HepG2 (cell line): ENCODE measurements around the gene DOK4. TPM values are rescaled to one million over a fixed set of nuclear protein-coding genes. Genes with fewer than 3 reads are reported as not detected.

ENCODE experiments used
- CENPX ChIP-seq: sonication (generic); formaldehyde crosslinking; IDR thresholded peaks from 2 replicates; pipeline ENCODE4 v1.9.0; 2021; ENCODE audit warnings: mild to moderate bottlenecking, missing genetic modification reagents, moderate library complexity
- CREM ChIP-seq, 2 experiments: sonication (generic) in 1 of 2; formaldehyde crosslinking in 1 of 2; IDR thresholded peaks; 2 replicates each; pipeline versions ENCODE4 v1.4.0 to v1.6.1; 2016 to 2020; ENCODE audit warnings: antibody characterized with exemption in 1 of 2, mild to moderate bottlenecking in 1 of 2, missing genetic modification reagents in 1 of 2
- FLYWCH1 ChIP-seq: sonication (generic); formaldehyde crosslinking; IDR thresholded peaks from 2 replicates; pipeline ENCODE4 v1.8.1; 2023; ENCODE audit warnings: mild to moderate bottlenecking, missing genetic modification reagents
- FOXA1 ChIP-seq, 2 experiments: fragments of 450-650 bp in 1 of 2; sonication (generic) in 1 of 2; formaldehyde crosslinking in 1 of 2; IDR thresholded peaks; 2 replicates each; pipeline versions ENCODE4 v1.4.0 to v1.6.1; 2016 to 2020; ENCODE audit warnings: missing genetic modification reagents in 1 of 2
- FOXO1 ChIP-seq: sonication (generic); formaldehyde crosslinking; IDR thresholded peaks from 2 replicates; pipeline ENCODE4 v1.4.0; 2020; ENCODE audit warnings: missing genetic modification reagents
- ISX ChIP-seq: sonication (generic); formaldehyde crosslinking; conservative IDR thresholded peaks from 2 replicates; pipeline ENCODE4 v1.5.0; 2020; ENCODE audit warnings: missing genetic modification reagents
- KDM1A ChIP-seq: IDR thresholded peaks from 2 replicates; pipeline ENCODE4 v1.6.1; 2016; ENCODE audit warnings: missing compliant biosample characterization
- KLF15 ChIP-seq: sonication (generic); formaldehyde crosslinking; IDR thresholded peaks from 2 replicates; pipeline ENCODE4 v1.8.1; 2023; ENCODE audit warnings: borderline replicate concordance, mild to moderate bottlenecking, inconsistent platforms, missing genetic modification reagents, mixed read lengths
- MIER3 ChIP-seq: IDR thresholded peaks from 2 replicates; pipeline ENCODE4 v1.6.1; 2016; ENCODE audit warnings: missing compliant biosample characterization, borderline replicate concordance
- MXI1 ChIP-seq: IDR thresholded peaks from 3 replicates; pipeline ENCODE4 v1.6.1; 2012; ENCODE audit warnings: low read depth, low read length, inconsistent platforms, borderline replicate concordance
- MYC ChIP-seq: sonication (generic); formaldehyde crosslinking; IDR thresholded peaks from 2 replicates; pipeline ENCODE4 v1.9.0; 2021; ENCODE audit warnings: missing genetic modification reagents, borderline replicate concordance
- NFKB2 ChIP-seq: sonication (generic); formaldehyde crosslinking; IDR thresholded peaks from 2 replicates; pipeline ENCODE4 v1.4.0; 2020; ENCODE audit warnings: missing genetic modification reagents, borderline replicate concordance
- NRL ChIP-seq: sonication (generic); formaldehyde crosslinking; IDR thresholded peaks from 2 replicates; pipeline ENCODE4 v1.5.0; 2020; ENCODE audit warnings: missing genetic modification reagents, mild to moderate bottlenecking, moderate library complexity, borderline replicate concordance
- SMARCE1 ChIP-seq: fragments of 450-650 bp; IDR thresholded peaks from 2 replicates; pipeline ENCODE4 v1.6.1; 2017; ENCODE audit warnings: borderline replicate concordance
- SP2 ChIP-seq: sonication (generic); formaldehyde crosslinking; IDR thresholded peaks from 2 replicates; pipeline ENCODE4 v1.5.1; 2020; ENCODE audit warnings: mild to moderate bottlenecking, missing genetic modification reagents
- YY1 ChIP-seq: IDR thresholded peaks from 2 replicates; pipeline ENCODE4 v1.6.1; 2011; ENCODE audit warnings: low read length, low read depth, moderate library complexity, mild to moderate bottlenecking; ENCODE audit not compliant: insufficient read depth, insufficient replicate concordance
- ZNF225 ChIP-seq: sonication (generic); formaldehyde crosslinking; IDR thresholded peaks from 2 replicates; pipeline ENCODE4 v1.4.0; 2020; ENCODE audit warnings: mild to moderate bottlenecking, missing genetic modification reagents
- ZNF33A ChIP-seq: sonication (generic); formaldehyde crosslinking; IDR thresholded peaks from 2 replicates; pipeline ENCODE4 v1.5.1; 2020; ENCODE audit warnings: missing genetic modification reagents, mild to moderate bottlenecking, moderate library complexity, borderline replicate concordance
- ZNF558 ChIP-seq: sonication (generic); formaldehyde crosslinking; IDR thresholded peaks from 2 replicates; pipeline ENCODE4 v1.9.0; 2022; ENCODE audit warnings: mild to moderate bottlenecking, missing genetic modification reagents, borderline replicate concordance
- ZNF576 ChIP-seq: sonication (generic); formaldehyde crosslinking; IDR thresholded peaks from 2 replicates; pipeline ENCODE4 v1.4.0; 2020; ENCODE audit warnings: mild to moderate bottlenecking, missing genetic modification reagents
- ZNF883 ChIP-seq: sonication (generic); formaldehyde crosslinking; IDR thresholded peaks from 2 replicates; pipeline ENCODE4 v1.5.1; 2020; ENCODE audit warnings: mild to moderate bottlenecking, missing genetic modification reagents; ENCODE audit errors: not compliant biosample characterization
- ZSCAN9 ChIP-seq: IDR thresholded peaks from 2 replicates; pipeline ENCODE4 v1.6.1; 2016; ENCODE audit warnings: borderline replicate concordance
- polyA plus RNA-seq, 8 experiments: library from polyadenylated mRNA; depleted of rRNA in 3 of 8; stranded (reverse) in 7 of 8; unstranded in 1 of 8; fragments of >200 nt; fragmentation: Illumina TruSeq in 4 of 8; extraction: Trizol in 4 of 8; gene quantifications; 2 replicates each; pipeline versions ENCODE4 v1.2.1 to v1.2.3, GENCODE V29; 2011 to 2016; ENCODE audit warnings: low read depth in 4 of 8, missing spikeins in 1 of 8, mixed read lengths in 1 of 8; ENCODE audit not compliant: insufficient read depth in 1 of 8
- total RNA-seq, 5 experiments: library from RNA; depleted of rRNA; stranded (reverse); fragments of >200 nt; fragmentation: Illumina TruSeq; extraction: Trizol; gene quantifications; 2 replicates each; pipeline ENCODE4 v1.2.3, GENCODE V29; 2016; ENCODE audit warnings: low read depth in 1 of 5
- TF ChIP-seq, protein P1 (sequence below): sonication (generic); formaldehyde crosslinking; IDR thresholded peaks from 2 replicates; pipeline ENCODE4 v1.5.1; 2020; ENCODE audit warnings: missing genetic modification reagents, mild to moderate bottlenecking, borderline replicate concordance
- TF ChIP-seq, protein P2 (sequence below): IDR thresholded peaks from 2 replicates; pipeline ENCODE4 v1.6.1; 2016; ENCODE audit warnings: control low read depth
- TF ChIP-seq, protein P3 (sequence below): sonication (generic); formaldehyde crosslinking; IDR thresholded peaks from 2 replicates; pipeline ENCODE4 v1.4.0; 2020; ENCODE audit warnings: missing genetic modification reagents

Gene DOK4
- total and polyA plus RNA-seq, 2 of the 13 experiments (the other 11 are each of a cell fraction or from before 2014, with no cell fraction given) = 52.7 to 70.0 TPM

- TF ChIP-seq, protein P1, sequence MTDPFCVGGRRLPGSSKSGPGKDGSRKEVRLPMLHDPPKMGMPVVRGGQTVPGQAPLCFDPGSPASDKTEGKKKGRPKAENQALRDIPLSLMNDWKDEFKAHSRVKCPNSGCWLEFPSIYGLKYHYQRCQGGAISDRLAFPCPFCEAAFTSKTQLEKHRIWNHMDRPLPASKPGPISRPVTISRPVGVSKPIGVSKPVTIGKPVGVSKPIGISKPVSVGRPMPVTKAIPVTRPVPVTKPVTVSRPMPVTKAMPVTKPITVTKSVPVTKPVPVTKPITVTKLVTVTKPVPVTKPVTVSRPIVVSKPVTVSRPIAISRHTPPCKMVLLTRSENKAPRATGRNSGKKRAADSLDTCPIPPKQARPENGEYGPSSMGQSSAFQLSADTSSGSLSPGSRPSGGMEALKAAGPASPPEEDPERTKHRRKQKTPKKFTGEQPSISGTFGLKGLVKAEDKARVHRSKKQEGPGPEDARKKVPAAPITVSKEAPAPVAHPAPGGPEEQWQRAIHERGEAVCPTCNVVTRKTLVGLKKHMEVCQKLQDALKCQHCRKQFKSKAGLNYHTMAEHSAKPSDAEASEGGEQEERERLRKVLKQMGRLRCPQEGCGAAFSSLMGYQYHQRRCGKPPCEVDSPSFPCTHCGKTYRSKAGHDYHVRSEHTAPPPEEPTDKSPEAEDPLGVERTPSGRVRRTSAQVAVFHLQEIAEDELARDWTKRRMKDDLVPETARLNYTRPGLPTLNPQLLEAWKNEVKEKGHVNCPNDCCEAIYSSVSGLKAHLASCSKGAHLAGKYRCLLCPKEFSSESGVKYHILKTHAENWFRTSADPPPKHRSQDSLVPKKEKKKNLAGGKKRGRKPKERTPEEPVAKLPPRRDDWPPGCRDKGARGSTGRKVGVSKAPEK (CRISPR knock-in tag) = no peak
- TF ChIP-seq NFKB2 = peak; percentile 94; the same call in 1 of the 2 replicates
- no peak; the same call in 1 of the 2 replicates for TF ChIP-seq ZNF576 (CRISPR knock-in tag)
- TF ChIP-seq, protein P2, sequence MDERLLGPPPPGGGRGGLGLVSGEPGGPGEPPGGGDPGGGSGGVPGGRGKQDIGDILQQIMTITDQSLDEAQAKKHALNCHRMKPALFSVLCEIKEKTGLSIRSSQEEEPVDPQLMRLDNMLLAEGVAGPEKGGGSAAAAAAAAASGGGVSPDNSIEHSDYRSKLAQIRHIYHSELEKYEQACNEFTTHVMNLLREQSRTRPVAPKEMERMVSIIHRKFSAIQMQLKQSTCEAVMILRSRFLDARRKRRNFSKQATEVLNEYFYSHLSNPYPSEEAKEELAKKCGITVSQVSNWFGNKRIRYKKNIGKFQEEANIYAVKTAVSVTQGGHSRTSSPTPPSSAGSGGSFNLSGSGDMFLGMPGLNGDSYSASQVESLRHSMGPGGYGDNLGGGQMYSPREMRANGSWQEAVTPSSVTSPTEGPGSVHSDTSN (CRISPR knock-in tag) = no peak
- TF ChIP-seq FOXA1 (IDR thresholded peaks at IDR 0.05) = no peak
- peak; percentile 70 for TF ChIP-seq FOXA1 (CRISPR knock-in tag; IDR thresholded peaks at IDR 0.05)
- no peak for TF ChIP-seq KDM1A (CRISPR knock-in tag)
- TF ChIP-seq, protein P3, sequence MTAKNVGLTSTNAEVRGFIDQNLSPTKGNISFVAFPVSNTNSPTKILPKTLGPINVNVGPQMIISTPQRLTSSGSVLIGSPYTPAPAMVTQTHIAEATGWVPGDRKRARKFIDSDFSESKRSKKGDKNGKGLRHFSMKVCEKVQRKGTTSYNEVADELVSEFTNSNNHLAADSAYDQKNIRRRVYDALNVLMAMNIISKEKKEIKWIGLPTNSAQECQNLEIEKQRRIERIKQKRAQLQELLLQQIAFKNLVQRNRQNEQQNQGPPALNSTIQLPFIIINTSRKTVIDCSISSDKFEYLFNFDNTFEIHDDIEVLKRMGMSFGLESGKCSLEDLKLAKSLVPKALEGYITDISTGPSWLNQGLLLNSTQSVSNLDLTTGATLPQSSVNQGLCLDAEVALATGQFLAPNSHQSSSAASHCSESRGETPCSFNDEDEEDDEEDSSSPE (CRISPR knock-in tag) = peak; percentile 87
- peak; percentile 91 for TF ChIP-seq FOXO1 (CRISPR knock-in tag)
- TF ChIP-seq ZNF33A = no peak
- peak; percentile 78 for TF ChIP-seq SP2 (CRISPR knock-in tag)
- peak; percentile 68; the same call in 1 of the 2 replicates for TF ChIP-seq ZNF225 (CRISPR knock-in tag)
- TF ChIP-seq SMARCE1 = no peak
- TF ChIP-seq ZNF883 (CRISPR knock-in tag) = no peak
- TF ChIP-seq MIER3 (CRISPR knock-in tag) = peak; percentile 93; the same call in 1 of the 2 replicates
- no peak for TF ChIP-seq ISX (CRISPR knock-in tag)
- peak; percentile 89 for TF ChIP-seq YY1
- TF ChIP-seq KLF15 (CRISPR knock-in tag) = no peak; the same call in 1 of the 2 replicates
- no peak for TF ChIP-seq CENPX
- no peak for TF ChIP-seq FLYWCH1
- TF ChIP-seq MXI1 = peak; percentile 78; the same call in 2 of the 3 replicates
- TF ChIP-seq NRL (CRISPR knock-in tag) = peak; percentile 97
- TF ChIP-seq ZSCAN9 (CRISPR knock-in tag) = peak; percentile 96
- peak; percentile 65 for TF ChIP-seq CREM (IDR thresholded peaks at IDR 0.05)
- no peak for TF ChIP-seq CREM (CRISPR knock-in tag; IDR thresholded peaks at IDR 0.05)
- peak; percentile 94; the same call in 1 of the 2 replicates for TF ChIP-seq MYC
- peak; percentile 85; the same call in 1 of the 2 replicates for TF ChIP-seq ZNF558 (CRISPR knock-in tag)
These were observed 23.9 kb downstream of the DOK4 start, which contains the start of gene POLR2C (continued) for GRCh38 chr16:57462209-57462977.
